Sigmoid colon (tissue), 4 donors: ENCODE results near the gene B4GALT2.

ENCODE experiments used
- EP300 ChIP-seq, 4 donors: sonication (generic); formaldehyde crosslinking; IDR thresholded peaks; one replicate each; pipeline ENCODE4 v1.6.1; 2017; ENCODE audit warnings: antibody characterized with exemption in 4 of 4
- POLR2A ChIP-seq, 2 donors: fragments of 450-650 bp; IDR thresholded peaks; one replicate each; pipeline ENCODE4 v1.6.1; 2016; ENCODE audit warnings: antibody characterized with exemption in 2 of 2, mild to moderate bottlenecking in 2 of 2, moderate library complexity in 2 of 2
- POLR2AphosphoS5 ChIP-seq, 4 donors: sonication (generic); formaldehyde crosslinking; IDR thresholded peaks; one replicate each; pipeline ENCODE4 v1.6.1; 2017; ENCODE audit warnings: antibody characterized with exemption in 4 of 4
- TF ChIP-seq, protein P1 (sequence below), 4 experiments: fragments of 450-650 bp in 3 of 4; fragments of 200-600 bp in 1 of 4; IDR thresholded peaks; one replicate each; pipeline ENCODE4 v1.5.1; 2016 to 2019; ENCODE audit warnings: antibody characterized with exemption in 4 of 4, mild to moderate bottlenecking in 3 of 4, moderate library complexity in 2 of 4

DNA sequence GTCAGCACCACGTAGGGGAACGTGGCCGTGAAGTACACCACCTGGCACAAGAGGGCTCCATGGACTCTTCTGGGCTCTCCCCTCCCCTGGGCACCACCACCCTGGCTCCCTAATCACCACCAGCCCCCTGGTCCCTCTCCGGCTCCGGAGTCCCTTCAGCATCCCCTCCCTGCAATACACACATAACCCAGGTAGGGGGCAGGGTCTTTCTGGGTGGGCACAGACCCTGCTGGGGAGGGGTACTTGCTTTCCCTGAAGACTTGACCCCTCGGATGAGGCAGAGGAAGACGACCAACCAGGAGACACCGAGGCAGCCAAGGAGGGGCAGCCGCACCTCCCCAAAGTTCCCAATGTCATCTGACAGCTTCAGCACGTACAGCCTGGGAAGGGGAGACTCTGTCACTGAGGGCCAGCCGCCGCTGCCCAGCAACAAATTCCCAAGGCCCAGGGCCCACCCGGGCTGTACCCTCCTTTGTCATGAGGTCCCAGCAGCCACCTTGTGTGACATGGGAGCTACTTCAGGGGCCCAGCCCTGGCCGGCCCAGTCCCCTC lies 23.7 kb downstream of the B4GALT2 start:
- no peak for TF ChIP-seq POLR2A (IDR thresholded peaks at IDR 0.05)
- TF ChIP-seq POLR2AphosphoS5 (IDR thresholded peaks at IDR 0.05), result no peak
- TF ChIP-seq, protein P1, sequence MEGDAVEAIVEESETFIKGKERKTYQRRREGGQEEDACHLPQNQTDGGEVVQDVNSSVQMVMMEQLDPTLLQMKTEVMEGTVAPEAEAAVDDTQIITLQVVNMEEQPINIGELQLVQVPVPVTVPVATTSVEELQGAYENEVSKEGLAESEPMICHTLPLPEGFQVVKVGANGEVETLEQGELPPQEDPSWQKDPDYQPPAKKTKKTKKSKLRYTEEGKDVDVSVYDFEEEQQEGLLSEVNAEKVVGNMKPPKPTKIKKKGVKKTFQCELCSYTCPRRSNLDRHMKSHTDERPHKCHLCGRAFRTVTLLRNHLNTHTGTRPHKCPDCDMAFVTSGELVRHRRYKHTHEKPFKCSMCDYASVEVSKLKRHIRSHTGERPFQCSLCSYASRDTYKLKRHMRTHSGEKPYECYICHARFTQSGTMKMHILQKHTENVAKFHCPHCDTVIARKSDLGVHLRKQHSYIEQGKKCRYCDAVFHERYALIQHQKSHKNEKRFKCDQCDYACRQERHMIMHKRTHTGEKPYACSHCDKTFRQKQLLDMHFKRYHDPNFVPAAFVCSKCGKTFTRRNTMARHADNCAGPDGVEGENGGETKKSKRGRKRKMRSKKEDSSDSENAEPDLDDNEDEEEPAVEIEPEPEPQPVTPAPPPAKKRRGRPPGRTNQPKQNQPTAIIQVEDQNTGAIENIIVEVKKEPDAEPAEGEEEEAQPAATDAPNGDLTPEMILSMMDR (IDR thresholded peaks at IDR 0.05), result no peak
- no peak for TF ChIP-seq EP300 (IDR thresholded peaks at IDR 0.05)
